Endothelial cell of umbilical vein (primary cell): ENCODE results near the gene ST6GAL2. TPM values are rescaled to one million over a fixed set of nuclear protein-coding genes. Genes with fewer than 3 reads are reported as not detected.

Experiments
- BruUV-seq: library from RNA; stranded (reverse); fragments of 400-500 nt; replicated peaks from 2 replicates; lab custom pipeline; 2021; lab: Mats Ljungman, UMichigan
- CTCF ChIA-PET: fragments of 300-600, 350-600 bp; sonication (Branson Sonifier 250); formaldehyde crosslinking; loops from one replicate; lab custom pipeline; 2021; ENCODE audit warnings: antibody characterized with exemption, inconsistent platforms; lab: Charles Lee
- POLR2A ChIA-PET: fragments of 300-600, 350-600 bp; sonication (Branson Sonifier 250); formaldehyde crosslinking; loops from one replicate; lab custom pipeline; 2021; ENCODE audit warnings: antibody characterized with exemption, inconsistent platforms; lab: Charles Lee
- DNase-seq: peaks from one replicate; pipeline ENCODE4 v3.0.0-alpha.2; 2011; ENCODE audit warnings: low read depth, low spot score
- FAIRE-seq: peaks from 2 replicates; lab custom pipeline; 2011; peaks lifted over from hg19 to GRCh38; lab: Jason Lieb, UNC
- H2AFZ ChIP-seq: 2 replicates; pipeline ENCODE4 v1.6.0; 2012; ENCODE audit warnings: low read depth, low read length, control low read depth, inconsistent platforms
- H3K27ac ChIP-seq: 2 replicates; pipeline ENCODE4 v1.5.1; 2011; ENCODE audit warnings: low read depth, mild to moderate bottlenecking, control low read depth, low read length, moderate library complexity; ENCODE audit not compliant: insufficient read depth
- H3K27me3 ChIP-seq, 2 experiments: 2 replicates each; pipeline versions ENCODE4 v1.6.0 to v1.6.1; 2011; ENCODE audit warnings: low read length in 2 of 2, mixed read lengths in 1 of 2; ENCODE audit not compliant: control insufficient read depth in 2 of 2, insufficient read depth in 2 of 2
- H3K36me3 ChIP-seq, 2 experiments: 2 replicates in 1 of 2; 3 replicates in 1 of 2; pipeline ENCODE4 v1.5.1; 2011; ENCODE audit warnings: low read length in 2 of 2, mild to moderate bottlenecking in 1 of 2, moderate library complexity in 1 of 2; ENCODE audit not compliant: control insufficient read depth in 2 of 2, insufficient read depth in 2 of 2; ENCODE audit errors: extremely low read depth in 1 of 2
- H3K4me1 ChIP-seq: 3 replicates; pipeline ENCODE4 v1.5.1; 2011; ENCODE audit warnings: mild to moderate bottlenecking, low read length; ENCODE audit not compliant: control insufficient read depth, insufficient read depth; ENCODE audit errors: extremely low read depth
- H3K4me2 ChIP-seq: 2 replicates; pipeline ENCODE4 v1.6.1; 2011; ENCODE audit warnings: low read length, control low read depth, mixed read lengths; ENCODE audit not compliant: insufficient read depth
- H3K4me3 ChIP-seq, 3 experiments: fragments of 200-600 bp in 1 of 3; sonication (generic), shearing (Covaris generic) in 1 of 3; replicated peaks in 1 of 3; 2 replicates each; pipeline ENCODE4 v1.5.1; 2011 to 2016; ENCODE audit warnings: control low read depth in 3 of 3, low read length in 3 of 3, mild to moderate bottlenecking in 2 of 3, inconsistent platforms in 1 of 3, low read depth in 1 of 3, moderate library complexity in 1 of 3; ENCODE audit not compliant: insufficient read depth in 1 of 3
- H3K79me2 ChIP-seq: 2 replicates; pipeline ENCODE4 v1.6.0; 2012; ENCODE audit warnings: low read length, inconsistent platforms; ENCODE audit not compliant: control insufficient read depth, insufficient read depth
- H3K9ac ChIP-seq: replicated peaks from 2 replicates; pipeline ENCODE3; 2011; ENCODE audit warnings: low read length, control low read depth; ENCODE audit not compliant: insufficient read depth; ENCODE audit errors: extremely low read depth
- H3K9me1 ChIP-seq: replicated peaks from 3 replicates; pipeline ENCODE4 v1.6.0; 2011; ENCODE audit warnings: mild to moderate bottlenecking, low read length; ENCODE audit not compliant: control insufficient read depth, insufficient read depth; ENCODE audit errors: extremely low read depth
- H3K9me3 ChIP-seq: replicated peaks from 2 replicates; pipeline ENCODE4 v1.5.1; 2012; ENCODE audit warnings: low read length, inconsistent platforms; ENCODE audit not compliant: control insufficient read depth, insufficient read depth
- H4K20me1 ChIP-seq: replicated peaks from 2 replicates; pipeline ENCODE3; 2011; ENCODE audit warnings: mild to moderate bottlenecking, low read length; ENCODE audit not compliant: control insufficient read depth, insufficient read depth; ENCODE audit errors: extremely low read depth
- CTCF ChIP-seq, 2 donors: IDR thresholded peaks; 1 replicate in 1 of 2; 2 replicates in 1 of 2; pipeline ENCODE4 v1.5.1; 2011; ENCODE audit warnings: low read length in 2 of 2, mild to moderate bottlenecking in 2 of 2, moderate library complexity in 2 of 2, control low read depth in 1 of 2, inconsistent platforms in 1 of 2, low read depth in 1 of 2; ENCODE audit not compliant: insufficient read depth in 1 of 2; ENCODE audit errors: extremely low read depth in 1 of 2
- EZH2 ChIP-seq: IDR thresholded peaks from 2 replicates; pipeline ENCODE4 v1.6.1; 2012; ENCODE audit warnings: borderline replicate concordance, low read depth, mild to moderate bottlenecking, moderate library complexity, low read length, inconsistent platforms; ENCODE audit not compliant: severe bottlenecking
- FOS ChIP-seq: IDR thresholded peaks from 2 replicates; pipeline ENCODE4 v1.6.1; 2011; ENCODE audit warnings: mild to moderate bottlenecking, low read length, moderate library complexity, borderline replicate concordance; ENCODE audit not compliant: insufficient read depth
- GATA2 ChIP-seq: IDR thresholded peaks from 2 replicates; pipeline ENCODE4 v1.7.0; 2011; ENCODE audit warnings: low read depth, mild to moderate bottlenecking, moderate library complexity, mixed read lengths, low read length; ENCODE audit not compliant: insufficient read length, insufficient read depth
- JUN ChIP-seq: IDR thresholded peaks from 2 replicates; pipeline ENCODE4 v1.6.1; 2011; ENCODE audit warnings: borderline replicate concordance, low read depth; ENCODE audit not compliant: insufficient read length, insufficient read depth
- MAX ChIP-seq: IDR thresholded peaks from 2 replicates; pipeline ENCODE4 v1.6.1; 2011; ENCODE audit not compliant: insufficient read depth, insufficient read length
- MYC ChIP-seq: IDR thresholded peaks from one replicate; pipeline ENCODE4 v1.6.1; 2011; ENCODE audit warnings: mild to moderate bottlenecking, low read depth, low read length
- POLR2A ChIP-seq: IDR thresholded peaks from 2 replicates; pipeline ENCODE4 v1.6.1; 2012; ENCODE audit warnings: low read depth, mild to moderate bottlenecking, control low read depth, low read length
- POLR2AphosphoS5 ChIP-seq: IDR thresholded peaks from 2 replicates; pipeline ENCODE4 v1.6.1; 2012; ENCODE audit warnings: low read depth, mild to moderate bottlenecking, control low read depth, low read length, moderate library complexity; ENCODE audit not compliant: insufficient read depth
- dilution Hi-C: fragments of 300-500 bp; cut with MboI; formaldehyde crosslinking; loops from one replicate; pipeline ENCODE4 v1.15.0; 2019; ENCODE audit warnings: low sequenced_read_pairs; ENCODE audit not compliant: extremely low pct_ligation_motif_present
- intact Hi-C: fragments of 100-400 bp; cut with micrococcal nuclease; formaldehyde crosslinking; loops from one replicate; pipeline ENCODE4 v1.10.0; 2022
- polyA plus RNA-seq, 4 experiments: library from polyadenylated mRNA; depleted of rRNA in 3 of 4; stranded (reverse) in 3 of 4; unstranded in 1 of 4; fragments of >200 nt; gene quantifications; 2 replicates each; pipeline versions ENCODE4 v1.2.1 to v1.2.3, GENCODE V29; 2011 to 2012; ENCODE audit warnings: missing spikeins in 1 of 4
- total RNA-seq: library from RNA; stranded (reverse); gene quantifications from 2 replicates; pipeline ENCODE4 v1.2.3, GENCODE V29; 2021

ST6GAL2 gene
- total and polyA plus RNA-seq, 2 donors (not counting 3 experiments of a cell fraction or from before 2014, with no cell fraction given), result not detected

DNA sequence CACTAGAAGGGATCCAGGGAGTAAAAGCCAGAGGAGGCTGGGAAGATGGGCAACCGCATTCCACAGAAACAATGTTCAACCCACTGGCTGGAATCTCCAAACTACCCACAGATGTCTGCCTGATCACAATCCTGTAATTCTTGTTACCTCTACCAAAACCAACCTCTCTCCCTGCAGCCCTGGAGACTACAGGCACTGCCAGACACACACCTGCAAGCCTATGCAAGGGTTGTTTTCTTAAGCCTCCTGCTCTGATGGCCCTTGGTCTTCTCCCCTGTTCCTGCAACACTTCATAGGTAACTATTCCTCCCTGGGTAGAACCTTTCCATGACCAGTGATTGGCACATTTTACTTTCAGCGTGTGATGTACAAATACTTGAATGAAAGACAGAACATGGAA, 21.9 kb downstream of the ST6GAL2 start:
- ChIA-PET CTCF (no interaction called here), POLR2A (no interaction called here)
- Histone ChIP-seq H3K4me2 (no peak overlapping the region), H3K9me1 (no peaks in the 10 kb centered on the region), H3K36me3 (no peaks in the 10 kb centered on the region), H3K4me1 (no peaks in the 10 kb centered on the region), H4K20me1 (no peaks in the 10 kb centered on the region), H3K27me3 (no peaks in the 10 kb centered on the region), H3K27ac (no peak overlapping the region), H3K79me2 (no peaks in the 10 kb centered on the region), H2AFZ (no peak overlapping the region), H3K9me3 (peaks cover 6% of the 10 kb centered on the region), H3K4me3 (no peak overlapping the region), H3K9ac (no peak overlapping the region)
- TF ChIP-seq JUN (no peak), MAX (no peak)
- no TSS peak for BruUV-seq
- no peak for FAIRE-seq
- dilution Hi-C loops (no loop called here), intact Hi-C loops (no loop called here)
- no peak for DNase-seq

- H3K27ac ChIP-seq, result no peak overlapping the region
- TF ChIP-seq GATA2 (no peak), EZH2 (no peak), MYC (no peak), POLR2AphosphoS5 (no peak), CTCF (IDR thresholded peaks at IDR 0.05; ENCODE audit: extremely low read depth in 1 of 2, insufficient read depth in 1 of 2, low read depth in 1 of 2, low read length in 2 of 2) (no peak), POLR2A (no peak), FOS (no peak), MAX (no peak)
- no peaks in the 10 kb centered on the region for H3K4me1 ChIP-seq
- dilution Hi-C loops, result no loop called here
- no peaks in the 10 kb centered on the region for H3K27me3 ChIP-seq
- H2AFZ ChIP-seq, result no peak overlapping the region
- ChIA-PET POLR2A (no interaction called here), CTCF (no interaction called here)
- BruUV-seq, result no TSS peak
- DNase-seq (no peak), FAIRE-seq (no peak)
- intact Hi-C loops, result no loop called here
- no peak overlapping the region for H3K4me2 ChIP-seq
- H3K4me3 ChIP-seq, result no peak overlapping the region
- H3K79me2 ChIP-seq, result no peaks in the 10 kb centered on the region
- no peak overlapping the region for H3K9ac ChIP-seq
- no peaks in the 10 kb centered on the region for H3K9me1 ChIP-seq
- H3K36me3 ChIP-seq, result no peaks in the 10 kb centered on the region
- no peaks in the 10 kb centered on the region for H4K20me1 ChIP-seq
- peaks cover 6% of the 10 kb centered on the region for H3K9me3 ChIP-seq
Measured at GRCh38 chr2:106863387-106863786, 22.6 kb downstream of the ST6GAL2 start.
